Transverse colon (tissue), 4 donors: Measurements from ENCODE around the gene SLIT2. TPM values are rescaled to one million over a fixed set of nuclear protein-coding genes. Genes with fewer than 3 reads are reported as not detected.

Experiments used
- DNase-seq: peaks from one replicate; pipeline ENCODE4 v3.0.0-alpha.2; 2019
- H3K27ac ChIP-seq, 4 donors: fragments of 200-600 bp; sonication (generic); 2 replicates each; pipeline ENCODE4 v1.5.1; 2016 to 2018; ENCODE audit warnings: inconsistent platforms in 4 of 4
- H3K27me3 ChIP-seq: fragments of 200-600 bp; sonication (generic); 2 replicates; pipeline ENCODE4 v1.5.1; 2017; ENCODE audit warnings: inconsistent platforms
- H3K36me3 ChIP-seq, 4 donors: fragments of 200-600 bp; sonication (generic); 2 replicates each; pipeline ENCODE4 v1.5.1; 2017 to 2019; ENCODE audit warnings: inconsistent platforms in 4 of 4
- H3K4me1 ChIP-seq, 4 donors: fragments of 200-600 bp; sonication (generic); 2 replicates each; pipeline ENCODE4 v1.5.1; 2017 to 2020; ENCODE audit warnings: inconsistent platforms in 4 of 4
- H3K4me3 ChIP-seq, 4 donors: fragments of 200-600 bp; sonication (generic); 1 replicate in 1 of 4; 2 replicates in 3 of 4; pipeline versions ENCODE4 v1.5.1 to v1.6.1; 2017 to 2019; ENCODE audit warnings: inconsistent platforms in 4 of 4
- H3K9me3 ChIP-seq, 2 donors: fragments of 200-600 bp; sonication (generic); 2 replicates each; pipeline ENCODE4 v1.5.1; 2017 to 2019; ENCODE audit warnings: inconsistent platforms in 2 of 2
- EP300 ChIP-seq: sonication (generic); formaldehyde crosslinking; IDR thresholded peaks from one replicate; pipeline ENCODE4 v1.6.1; 2017; ENCODE audit warnings: antibody characterized with exemption, low read depth
- POLR2A ChIP-seq: fragments of 450-650 bp; IDR thresholded peaks from one replicate; pipeline ENCODE4 v1.6.1; 2016; ENCODE audit warnings: antibody characterized with exemption, mild to moderate bottlenecking, moderate library complexity
- POLR2AphosphoS5 ChIP-seq, 3 donors: sonication (generic); formaldehyde crosslinking; IDR thresholded peaks; one replicate each; pipeline ENCODE4 v1.6.1; 2016; ENCODE audit warnings: antibody characterized with exemption in 3 of 3
- WGBS, 2 donors: methylation state at CpG; one replicate each; pipeline ENCODE4 v1.1.5; 2018; ENCODE audit warnings: low coverage in 1 of 2; 5-methylcytosine and 5-hydroxymethylcytosine counted together
- in situ Hi-C, 4 donors: fragments of 200-750 bp; cut with MboI; loops; one replicate each; pipeline versions ENCODE4 v1.15.0 to v1.15.1; 2017; ENCODE audit warnings: low sequenced_read_pairs in 3 of 4, low pct_ligation_motif_present in 1 of 4, low pct_unique_long_range_greater_than_20kb in 1 of 4
- intact Hi-C: fragments of 100-400 bp; cut with DNase I; formaldehyde crosslinking; loops from one replicate; pipeline ENCODE4 v1.15.1; 2023; ENCODE audit warnings: low total_unique reads
- total RNA-seq, 4 donors: library from RNA; depleted of rRNA; stranded (reverse); fragments of >200 nt; gene quantifications; one replicate each; pipeline ENCODE4 v1.1.0, GENCODE V29; 2016
- TF ChIP-seq, protein P1 (sequence below), 5 experiments: fragments of 200-600 bp in 3 of 5; fragments of 450-650 bp in 2 of 5; sonication (generic) in 3 of 5; IDR thresholded peaks; 1 replicate in 2 of 5; 2 replicates in 3 of 5; pipeline ENCODE4 v1.5.1; 2016 to 2017; ENCODE audit warnings: antibody characterized with exemption in 5 of 5, inconsistent platforms in 3 of 5, mild to moderate bottlenecking in 2 of 5, moderate library complexity in 1 of 5

The SLIT2 gene
- total RNA-seq, 4 donors from 2014 or later = 2.2 to 6.7 (median 5.6) TPM

- in situ Hi-C loops = no loop called here
- Histone ChIP-seq H3K36me3 (no peaks in the 10 kb centered on the region), H3K27me3 (peaks cover 20% of the 10 kb centered on the region), H3K27ac (no peak overlapping the region), H3K9me3 (no peaks in the 10 kb centered on the region), H3K4me3 (no peak overlapping the region), H3K4me1 (no peaks in the 10 kb centered on the region)
- no peak for DNase-seq
- intact Hi-C loops = no loop called here
- TF ChIP-seq, protein P1, sequence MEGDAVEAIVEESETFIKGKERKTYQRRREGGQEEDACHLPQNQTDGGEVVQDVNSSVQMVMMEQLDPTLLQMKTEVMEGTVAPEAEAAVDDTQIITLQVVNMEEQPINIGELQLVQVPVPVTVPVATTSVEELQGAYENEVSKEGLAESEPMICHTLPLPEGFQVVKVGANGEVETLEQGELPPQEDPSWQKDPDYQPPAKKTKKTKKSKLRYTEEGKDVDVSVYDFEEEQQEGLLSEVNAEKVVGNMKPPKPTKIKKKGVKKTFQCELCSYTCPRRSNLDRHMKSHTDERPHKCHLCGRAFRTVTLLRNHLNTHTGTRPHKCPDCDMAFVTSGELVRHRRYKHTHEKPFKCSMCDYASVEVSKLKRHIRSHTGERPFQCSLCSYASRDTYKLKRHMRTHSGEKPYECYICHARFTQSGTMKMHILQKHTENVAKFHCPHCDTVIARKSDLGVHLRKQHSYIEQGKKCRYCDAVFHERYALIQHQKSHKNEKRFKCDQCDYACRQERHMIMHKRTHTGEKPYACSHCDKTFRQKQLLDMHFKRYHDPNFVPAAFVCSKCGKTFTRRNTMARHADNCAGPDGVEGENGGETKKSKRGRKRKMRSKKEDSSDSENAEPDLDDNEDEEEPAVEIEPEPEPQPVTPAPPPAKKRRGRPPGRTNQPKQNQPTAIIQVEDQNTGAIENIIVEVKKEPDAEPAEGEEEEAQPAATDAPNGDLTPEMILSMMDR (IDR thresholded peaks at IDR 0.05) = no peak
- TF ChIP-seq EP300 (no peak), POLR2AphosphoS5 (IDR thresholded peaks at IDR 0.05) (no peak), POLR2A (no peak)
Observed at GRCh38 chr4:20259707-20260106, 8.0 kb downstream of the SLIT2 start.

GRCh38 chr4:20260821-20261220 lies 9.1 kb downstream of the SLIT2 start:
- H3K27me3 ChIP-seq = peaks cover 9% of the 10 kb centered on the region
- intact Hi-C loops = no loop called here
- no peak overlapping the region for H3K4me3 ChIP-seq
- DNase-seq = no peak
- H3K4me1 ChIP-seq = no peaks in the 10 kb centered on the region
- no peaks in the 10 kb centered on the region for H3K9me3 ChIP-seq
- in situ Hi-C loops = no loop called here
- H3K36me3 ChIP-seq = no peaks in the 10 kb centered on the region
- TF ChIP-seq POLR2AphosphoS5 (IDR thresholded peaks at IDR 0.05) = no peak
- TF ChIP-seq EP300 = no peak
- TF ChIP-seq, protein P1 (IDR thresholded peaks at IDR 0.05) = no peak
- TF ChIP-seq POLR2A = no peak
- WGBS, 2 donors = 39 to 67% methylated on average over 1 to 2 of the region's 2 CpGs
- no peak overlapping the region for H3K27ac ChIP-seq

- in situ Hi-C loops = no loop called here
- Histone ChIP-seq H3K27ac (no peak overlapping the region), H3K9me3 (no peaks in the 10 kb centered on the region), H3K36me3 (no peaks in the 10 kb centered on the region), H3K4me3 (no peak overlapping the region), H3K27me3 (no peaks in the 10 kb centered on the region), H3K4me1 (no peaks in the 10 kb centered on the region)
- intact Hi-C loops = no loop called here
- 50 to 74% methylated on average over 1 to 2 of the region's 2 CpGs for WGBS, 2 donors
- no peak for TF ChIP-seq EP300
- TF ChIP-seq, protein P1 (IDR thresholded peaks at IDR 0.05) = no peak
- no peak for TF ChIP-seq POLR2A
- no peak for TF ChIP-seq POLR2AphosphoS5 (IDR thresholded peaks at IDR 0.05)
- no peak for DNase-seq
Observed at GRCh38 chr4:20262221-20262620, 10.5 kb downstream of the SLIT2 start.

GRCh38 chr4:20264688-20265087 lies 13.0 kb downstream of the SLIT2 start:
- H3K9me3 ChIP-seq = no peaks in the 10 kb centered on the region
- in situ Hi-C loops (no loop called here), intact Hi-C loops (no loop called here)
- no peaks in the 10 kb centered on the region for H3K4me1 ChIP-seq
- H3K27me3 ChIP-seq = no peaks in the 10 kb centered on the region
- H3K36me3 ChIP-seq = no peaks in the 10 kb centered on the region
- H3K27ac ChIP-seq = no peak overlapping the region
- DNase-seq = no peak
- TF ChIP-seq, protein P1 (IDR thresholded peaks at IDR 0.05) = no peak
- TF ChIP-seq EP300 (no peak), POLR2A (no peak)
- no peak overlapping the region for H3K4me3 ChIP-seq
